K562 (cell line): ENCODE data around the gene CSTF2T.

Source experiments
- CREM ChIP-seq: IDR thresholded peaks from 2 replicates; pipeline ENCODE4 v1.6.1; 2014; ENCODE audit warnings: antibody characterized with exemption, low read depth
- FOXM1 ChIP-seq, 2 experiments: fragments of 450-650 bp in 1 of 2; sonication (generic) in 1 of 2; formaldehyde crosslinking in 1 of 2; IDR thresholded peaks; 2 replicates each; pipeline versions ENCODE4 v1.6.1 to v1.9.0; 2017 to 2022; ENCODE audit warnings: low read depth in 2 of 2, mild to moderate bottlenecking in 2 of 2, missing genetic modification reagents in 1 of 2, moderate library complexity in 1 of 2
- HLTF ChIP-seq: fragments of 450-650 bp; IDR thresholded peaks from 2 replicates; pipeline ENCODE4 v1.6.1; 2016
- NFYB ChIP-seq: IDR thresholded peaks from 2 replicates; pipeline ENCODE4 v1.6.1; 2011; ENCODE audit warnings: mild to moderate bottlenecking, moderate library complexity; ENCODE audit not compliant: insufficient read length; ENCODE audit errors: extremely low read depth
- ZFP1 ChIP-seq: fragments of 450-650 bp; formaldehyde crosslinking; IDR thresholded peaks from 2 replicates; pipeline ENCODE4 v1.4.0; 2020; ENCODE audit warnings: mild to moderate bottlenecking, mixed read lengths
- TF ChIP-seq, protein P1 (sequence below), 3 experiments: IDR thresholded peaks in 2 of 3; conservative IDR thresholded peaks in 1 of 3; 2 replicates each; pipeline ENCODE4 v1.5.1; 2011 to 2012; ENCODE audit warnings: low read length in 3 of 3, mild to moderate bottlenecking in 3 of 3, control low read depth in 2 of 3, improper control_type of control experiment in 1 of 3, inconsistent platforms in 1 of 3, low read depth in 1 of 3, mixed read lengths in 1 of 3, moderate library complexity in 1 of 3; ENCODE audit not compliant: insufficient read depth in 2 of 3
- TF ChIP-seq, protein P2 (sequence below), 2 experiments: IDR thresholded peaks; 2 replicates each; pipeline ENCODE4 v1.6.1; 2011; ENCODE audit warnings: borderline replicate concordance in 1 of 2, control low read depth in 1 of 2, low read depth in 1 of 2, low read length in 1 of 2, mild to moderate bottlenecking in 1 of 2, mixed read lengths in 1 of 2, moderate library complexity in 1 of 2; ENCODE audit not compliant: insufficient read depth in 1 of 2, insufficient read length in 1 of 2, poor library complexity in 1 of 2, severe bottlenecking in 1 of 2; ENCODE audit errors: extremely low read depth in 1 of 2
- TF ChIP-seq, protein P3 (sequence below): fragments of 250-450 bp; sonication (Bioruptor Pico); IDR thresholded peaks from 2 replicates; pipeline ENCODE4 v1.5.0; 2022; ENCODE audit warnings: mild to moderate bottlenecking

DNA sequence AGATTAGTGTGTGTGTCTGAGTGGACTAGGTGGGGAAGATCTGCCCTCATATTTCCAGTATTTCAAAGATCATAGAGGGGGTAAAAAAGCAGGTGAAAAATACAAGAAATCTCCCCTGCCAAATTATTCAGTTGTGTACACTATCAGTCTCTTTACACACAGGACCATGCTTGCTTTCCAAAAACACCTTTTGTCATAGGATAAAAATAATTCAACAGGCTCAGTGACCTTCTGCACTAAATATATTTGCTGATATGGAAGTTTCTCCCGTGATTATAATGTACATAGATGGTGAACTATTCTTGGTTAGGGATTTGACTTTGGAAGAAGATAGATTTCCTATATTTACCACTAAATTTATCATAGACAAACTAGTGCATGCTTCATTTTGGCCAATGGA lies 24.6 kb upstream of the CSTF2T start:
- no peak for TF ChIP-seq ZFP1 (CRISPR knock-in tag)
- no peak for TF ChIP-seq NFYB
- TF ChIP-seq, protein P1, sequence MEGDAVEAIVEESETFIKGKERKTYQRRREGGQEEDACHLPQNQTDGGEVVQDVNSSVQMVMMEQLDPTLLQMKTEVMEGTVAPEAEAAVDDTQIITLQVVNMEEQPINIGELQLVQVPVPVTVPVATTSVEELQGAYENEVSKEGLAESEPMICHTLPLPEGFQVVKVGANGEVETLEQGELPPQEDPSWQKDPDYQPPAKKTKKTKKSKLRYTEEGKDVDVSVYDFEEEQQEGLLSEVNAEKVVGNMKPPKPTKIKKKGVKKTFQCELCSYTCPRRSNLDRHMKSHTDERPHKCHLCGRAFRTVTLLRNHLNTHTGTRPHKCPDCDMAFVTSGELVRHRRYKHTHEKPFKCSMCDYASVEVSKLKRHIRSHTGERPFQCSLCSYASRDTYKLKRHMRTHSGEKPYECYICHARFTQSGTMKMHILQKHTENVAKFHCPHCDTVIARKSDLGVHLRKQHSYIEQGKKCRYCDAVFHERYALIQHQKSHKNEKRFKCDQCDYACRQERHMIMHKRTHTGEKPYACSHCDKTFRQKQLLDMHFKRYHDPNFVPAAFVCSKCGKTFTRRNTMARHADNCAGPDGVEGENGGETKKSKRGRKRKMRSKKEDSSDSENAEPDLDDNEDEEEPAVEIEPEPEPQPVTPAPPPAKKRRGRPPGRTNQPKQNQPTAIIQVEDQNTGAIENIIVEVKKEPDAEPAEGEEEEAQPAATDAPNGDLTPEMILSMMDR (IDR thresholded peaks at IDR 0.05 in 2 of 3, conservative IDR thresholded peaks at IDR 0.05 in 1 of 3; ENCODE audit: insufficient read depth in 2 of 3, low read depth in 1 of 3, low read length in 3 of 3), result no peak
- no peak for TF ChIP-seq FOXM1 (IDR thresholded peaks at IDR 0.05; ENCODE audit: low read depth)
- TF ChIP-seq FOXM1 (CRISPR knock-in tag; IDR thresholded peaks at IDR 0.05; ENCODE audit: low read depth), result no peak
- TF ChIP-seq, protein P2, sequence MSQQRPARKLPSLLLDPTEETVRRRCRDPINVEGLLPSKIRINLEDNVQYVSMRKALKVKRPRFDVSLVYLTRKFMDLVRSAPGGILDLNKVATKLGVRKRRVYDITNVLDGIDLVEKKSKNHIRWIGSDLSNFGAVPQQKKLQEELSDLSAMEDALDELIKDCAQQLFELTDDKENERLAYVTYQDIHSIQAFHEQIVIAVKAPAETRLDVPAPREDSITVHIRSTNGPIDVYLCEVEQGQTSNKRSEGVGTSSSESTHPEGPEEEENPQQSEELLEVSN (IDR thresholded peaks at IDR 0.05; ENCODE audit: borderline replicate concordance in 1 of 2, extremely low read depth in 1 of 2, insufficient read depth in 1 of 2, insufficient read length in 1 of 2, low read depth in 1 of 2, low read length in 1 of 2, poor library complexity in 1 of 2, severe bottlenecking in 1 of 2), result no peak
- TF ChIP-seq, protein P3, sequence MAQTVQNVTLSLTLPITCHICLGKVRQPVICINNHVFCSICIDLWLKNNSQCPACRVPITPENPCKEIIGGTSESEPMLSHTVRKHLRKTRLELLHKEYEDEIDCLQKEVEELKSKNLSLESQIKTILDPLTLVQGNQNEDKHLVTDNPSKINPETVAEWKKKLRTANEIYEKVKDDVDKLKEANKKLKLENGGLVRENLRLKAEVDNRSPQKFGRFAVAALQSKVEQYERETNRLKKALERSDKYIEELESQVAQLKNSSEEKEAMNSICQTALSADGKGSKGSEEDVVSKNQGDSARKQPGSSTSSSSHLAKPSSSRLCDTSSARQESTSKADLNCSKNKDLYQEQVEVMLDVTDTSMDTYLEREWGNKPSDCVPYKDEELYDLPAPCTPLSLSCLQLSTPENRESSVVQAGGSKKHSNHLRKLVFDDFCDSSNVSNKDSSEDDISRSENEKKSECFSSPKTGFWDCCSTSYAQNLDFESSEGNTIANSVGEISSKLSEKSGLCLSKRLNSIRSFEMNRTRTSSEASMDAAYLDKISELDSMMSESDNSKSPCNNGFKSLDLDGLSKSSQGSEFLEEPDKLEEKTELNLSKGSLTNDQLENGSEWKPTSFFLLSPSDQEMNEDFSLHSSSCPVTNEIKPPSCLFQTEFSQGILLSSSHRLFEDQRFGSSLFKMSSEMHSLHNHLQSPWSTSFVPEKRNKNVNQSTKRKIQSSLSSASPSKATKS (CRISPR knock-in tag), result no peak
- no peak for TF ChIP-seq CREM
- TF ChIP-seq HLTF, result no peak
